Uterus (tissue), 4 donors: ENCODE data around the gene RPS4Y1. TPM values are rescaled to one million over a fixed set of nuclear protein-coding genes. Genes with fewer than 3 reads are reported as not detected.
"Not testable (repeated sequence)": the region's sequence is repeated elsewhere in the genome, so short reads cannot be mapped to it uniquely, and the experiment has no call there.

Source experiments
- DNase-seq, 2 donors: peaks; one replicate each; pipeline ENCODE4 v3.0.0-alpha.2; 2019 to 2020
- H3K27ac ChIP-seq, 2 donors: fragments of 200-600 bp; sonication (generic); 1 replicate in 1 of 2; 2 replicates in 1 of 2; pipeline ENCODE4 v1.5.1; 2016 to 2018
- H3K27me3 ChIP-seq, 2 donors: fragments of 200-600 bp; sonication (generic); one replicate each; pipeline ENCODE4 v1.5.1; 2018 to 2019; ENCODE audit warnings: control low read depth in 1 of 2
- H3K36me3 ChIP-seq, 2 donors: fragments of 200-600 bp; sonication (generic); one replicate each; pipeline ENCODE4 v1.5.1; 2019; ENCODE audit warnings: control low read depth in 1 of 2
- H3K4me1 ChIP-seq, 2 donors: fragments of 200-600 bp; sonication (generic); one replicate each; pipeline ENCODE4 v1.5.1; 2018 to 2019; ENCODE audit warnings: control low read depth in 1 of 2
- H3K4me3 ChIP-seq, 2 donors: fragments of 200-600 bp; sonication (generic); 1 replicate in 1 of 2; 2 replicates in 1 of 2; pipeline ENCODE4 v1.5.1; 2018 to 2019; ENCODE audit warnings: mild to moderate bottlenecking in 1 of 2
- H3K9me3 ChIP-seq, 2 donors: fragments of 200-600 bp; sonication (generic); one replicate each; pipeline ENCODE4 v1.5.1; 2019; ENCODE audit warnings: control low read depth in 1 of 2
- POLR2A ChIP-seq, 2 donors: fragments of 450-650 bp; IDR thresholded peaks; one replicate each; pipeline ENCODE4 v1.6.1; 2016; ENCODE audit warnings: antibody characterized with exemption in 2 of 2, mild to moderate bottlenecking in 1 of 2, moderate library complexity in 1 of 2
- intact Hi-C: fragments of 100-400 bp; cut with DNase I; formaldehyde crosslinking; loops from one replicate; pipeline ENCODE4 v1.15.1; 2023; ENCODE audit warnings: low total_unique reads
- total RNA-seq, 4 donors: library from RNA; depleted of rRNA in 3 of 4; stranded (reverse); fragments of >200 nt in 3 of 4; gene quantifications; one replicate each; pipeline versions ENCODE4 v1.1.0 to v1.2.4, GENCODE V29; 2014 to 2023
- TF ChIP-seq, protein P1 (sequence below), 4 experiments: fragments of 200-600 bp in 2 of 4; fragments of 450-650 bp in 2 of 4; sonication (generic) in 2 of 4; IDR thresholded peaks; one replicate each; pipeline ENCODE4 v1.5.1; 2016 to 2019; ENCODE audit warnings: antibody characterized with exemption in 4 of 4, mild to moderate bottlenecking in 2 of 4, moderate library complexity in 1 of 4
- donor health status: DM: yes; HTN: yes; CAD: no.

Gene RPS4Y1
- total RNA-seq, 4 donors from 2014 or later = not detected

DNA sequence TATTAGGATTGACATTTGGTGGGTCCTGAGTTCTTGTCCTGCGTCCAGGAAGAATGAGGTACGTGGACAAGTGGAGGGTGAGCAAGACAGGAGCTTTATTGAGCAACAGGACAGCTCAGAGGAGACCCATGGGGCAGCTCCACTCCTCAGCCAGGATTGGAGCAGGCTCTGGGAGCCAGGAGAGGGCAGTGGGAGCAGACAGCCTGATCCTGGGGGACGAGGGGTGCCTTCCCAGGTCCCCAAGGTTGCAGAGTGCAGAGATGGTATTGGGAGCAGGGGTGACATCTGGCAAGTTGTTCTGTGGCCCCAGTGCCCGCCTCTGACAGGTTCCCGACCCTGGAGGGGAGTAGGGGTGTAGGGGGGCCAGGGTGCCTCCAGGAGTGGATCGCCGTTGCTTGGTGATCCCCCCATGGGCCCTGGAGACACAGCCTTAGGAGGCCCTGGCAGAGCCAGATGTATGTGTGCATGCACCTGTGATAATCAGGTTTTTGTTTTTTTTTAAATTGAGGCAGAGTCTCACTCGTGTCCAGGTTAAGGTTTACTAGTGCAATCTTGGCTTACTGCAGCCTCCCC, 26.7 kb downstream of the RPS4Y1 start:
- no peak for DNase-seq
- H3K36me3 ChIP-seq = no peaks in the 10 kb centered on the region
- H3K27me3 ChIP-seq = no peaks in the 10 kb centered on the region
- H3K4me3 ChIP-seq = no peak overlapping the region
- TF ChIP-seq, protein P1, sequence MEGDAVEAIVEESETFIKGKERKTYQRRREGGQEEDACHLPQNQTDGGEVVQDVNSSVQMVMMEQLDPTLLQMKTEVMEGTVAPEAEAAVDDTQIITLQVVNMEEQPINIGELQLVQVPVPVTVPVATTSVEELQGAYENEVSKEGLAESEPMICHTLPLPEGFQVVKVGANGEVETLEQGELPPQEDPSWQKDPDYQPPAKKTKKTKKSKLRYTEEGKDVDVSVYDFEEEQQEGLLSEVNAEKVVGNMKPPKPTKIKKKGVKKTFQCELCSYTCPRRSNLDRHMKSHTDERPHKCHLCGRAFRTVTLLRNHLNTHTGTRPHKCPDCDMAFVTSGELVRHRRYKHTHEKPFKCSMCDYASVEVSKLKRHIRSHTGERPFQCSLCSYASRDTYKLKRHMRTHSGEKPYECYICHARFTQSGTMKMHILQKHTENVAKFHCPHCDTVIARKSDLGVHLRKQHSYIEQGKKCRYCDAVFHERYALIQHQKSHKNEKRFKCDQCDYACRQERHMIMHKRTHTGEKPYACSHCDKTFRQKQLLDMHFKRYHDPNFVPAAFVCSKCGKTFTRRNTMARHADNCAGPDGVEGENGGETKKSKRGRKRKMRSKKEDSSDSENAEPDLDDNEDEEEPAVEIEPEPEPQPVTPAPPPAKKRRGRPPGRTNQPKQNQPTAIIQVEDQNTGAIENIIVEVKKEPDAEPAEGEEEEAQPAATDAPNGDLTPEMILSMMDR (IDR thresholded peaks at IDR 0.05) = no peak
- no peak for TF ChIP-seq POLR2A (IDR thresholded peaks at IDR 0.05)
- intact Hi-C loops = no loop called here
- H3K4me1 ChIP-seq = no peaks in the 10 kb centered on the region
- H3K9me3 ChIP-seq = no peaks in the 10 kb centered on the region
- H3K27ac ChIP-seq = no peak overlapping the region

DNA sequence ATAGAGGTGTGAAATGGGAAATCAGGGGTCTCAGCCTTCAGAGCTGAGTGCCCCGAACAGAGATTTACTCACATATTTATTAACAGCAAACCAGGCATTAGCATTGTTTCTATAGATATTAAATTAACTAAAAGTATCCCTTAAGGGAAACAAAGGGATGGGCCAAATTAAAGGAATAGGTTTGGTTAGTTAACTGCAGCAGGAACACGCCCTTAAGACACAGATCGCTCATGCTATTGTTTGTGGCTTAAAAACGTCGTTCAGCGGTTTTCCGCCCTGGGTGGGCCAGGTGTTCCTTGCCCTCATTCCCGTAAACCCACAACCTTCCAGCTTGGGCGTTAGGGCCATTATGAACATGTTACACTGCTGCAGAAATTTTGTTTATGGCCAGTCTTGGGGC, 30.8 kb downstream of the RPS4Y1 start:
- H3K27ac ChIP-seq, DNase-seq, intact Hi-C loops: not testable (repeated sequence)

DNA sequence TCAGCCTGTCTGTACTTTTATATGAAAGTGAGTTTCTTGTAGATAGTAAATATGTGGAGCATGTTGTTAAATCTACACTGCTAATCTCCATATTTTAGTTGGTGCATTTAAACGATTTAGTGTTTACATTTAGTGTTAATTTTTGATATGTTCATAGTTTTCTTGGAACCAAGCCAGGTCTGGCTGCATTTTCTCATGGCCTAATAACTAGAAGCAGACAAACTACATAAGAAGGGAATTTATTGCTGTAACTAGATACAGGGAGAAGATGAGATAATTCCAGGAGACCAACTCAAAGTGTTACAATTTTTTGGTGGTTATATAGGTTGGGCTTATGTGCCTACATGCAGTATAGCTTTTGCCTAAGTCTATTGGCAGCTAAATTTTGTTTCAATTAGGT, 32.8 kb downstream of the RPS4Y1 start:
- intact Hi-C loops = no loop called here
- Histone ChIP-seq H3K9me3 (no peaks in the 10 kb centered on the region), H3K36me3 (no peaks in the 10 kb centered on the region), H3K4me3 (no peak overlapping the region), H3K27ac (no peak overlapping the region), H3K4me1 (no peaks in the 10 kb centered on the region), H3K27me3 (no peaks in the 10 kb centered on the region)
- no peak for DNase-seq
- TF ChIP-seq, protein P1 (IDR thresholded peaks at IDR 0.05) = no peak
- TF ChIP-seq POLR2A (IDR thresholded peaks at IDR 0.05) = no peak

More for the DNA sequence above, 30.8 kb downstream of the RPS4Y1 start:
- H3K27me3 ChIP-seq, H3K36me3 ChIP-seq, H3K4me3 ChIP-seq, H3K4me1 ChIP-seq, H3K9me3 ChIP-seq: not testable (repeated sequence)

DNA sequence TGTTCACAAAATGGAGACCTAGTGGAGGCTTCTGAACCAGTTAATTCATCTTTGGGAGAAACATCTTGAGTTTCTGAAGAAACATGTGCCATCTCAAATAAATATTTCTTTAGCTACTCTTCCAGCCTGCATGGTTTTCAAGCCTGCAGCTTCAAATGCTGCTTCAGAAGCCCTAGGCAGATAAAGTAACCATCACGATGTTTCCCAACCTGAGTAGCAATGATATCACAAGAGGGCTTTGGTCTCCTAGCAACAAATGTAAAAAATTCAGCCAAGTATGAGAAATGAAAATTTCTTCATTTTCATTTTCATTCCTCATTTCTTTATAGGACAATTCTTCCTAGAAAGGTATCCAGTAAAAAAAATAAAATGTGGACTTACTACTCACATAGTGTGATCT, 42.2 kb downstream of the RPS4Y1 start:
- TF ChIP-seq, protein P1 (IDR thresholded peaks at IDR 0.05) = no peak
- TF ChIP-seq POLR2A (IDR thresholded peaks at IDR 0.05) = no peak
- Histone ChIP-seq H3K9me3 (no peaks in the 10 kb centered on the region), H3K4me3 (no peak overlapping the region), H3K36me3 (no peaks in the 10 kb centered on the region), H3K4me1 (no peaks in the 10 kb centered on the region), H3K27me3 (no peaks in the 10 kb centered on the region), H3K27ac (no peak overlapping the region)
- intact Hi-C loops = no loop called here
- no peak for DNase-seq

DNA sequence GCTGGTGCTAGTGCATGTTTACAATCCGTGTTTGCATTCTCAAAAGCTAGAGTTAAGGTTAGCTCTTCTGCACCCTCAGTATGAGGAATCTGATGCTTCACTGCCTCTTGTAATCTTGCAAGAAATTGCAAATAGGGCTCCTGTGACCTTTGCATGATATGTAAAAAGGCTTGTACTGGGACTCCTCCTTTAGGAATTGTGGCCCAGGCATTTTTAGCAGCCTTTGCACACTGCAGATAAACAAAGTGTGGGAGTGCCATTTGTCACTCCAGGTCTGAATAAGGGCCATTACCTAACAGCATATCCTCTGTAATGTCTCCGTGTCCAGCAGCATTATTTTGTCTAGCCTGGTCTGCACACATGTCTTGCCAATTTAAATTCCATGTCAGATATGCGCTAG, 44.5 kb downstream of the RPS4Y1 start:
- intact Hi-C loops = no loop called here
- Histone ChIP-seq H3K27me3 (no peaks in the 10 kb centered on the region), H3K9me3 (no peaks in the 10 kb centered on the region), H3K36me3 (no peaks in the 10 kb centered on the region), H3K4me3 (no peak overlapping the region), H3K27ac (no peak overlapping the region), H3K4me1 (no peaks in the 10 kb centered on the region)
- no peak for DNase-seq
- TF ChIP-seq, protein P1 (IDR thresholded peaks at IDR 0.05) = no peak
- TF ChIP-seq POLR2A (IDR thresholded peaks at IDR 0.05) = no peak

DNA sequence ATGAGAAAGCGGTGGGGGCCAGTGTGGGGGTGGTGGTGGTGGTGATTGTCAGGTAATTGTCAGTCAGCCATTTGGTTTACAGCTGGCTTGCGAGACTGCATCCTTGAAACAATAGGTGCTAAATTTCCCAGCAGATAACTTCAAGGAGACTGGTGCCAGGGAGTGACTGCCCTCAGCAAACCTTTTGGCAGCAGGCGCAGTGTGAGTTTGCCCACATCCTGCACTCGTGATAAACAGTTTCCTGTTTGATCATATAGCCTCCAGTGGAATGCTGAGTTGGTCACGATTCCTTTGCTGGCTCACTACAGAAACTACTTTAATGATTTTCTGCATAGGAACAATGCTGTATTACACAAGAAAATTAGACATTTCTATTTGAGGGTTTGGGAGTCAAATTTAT, 46.0 kb downstream of the RPS4Y1 start:
- H3K36me3 ChIP-seq = no peaks in the 10 kb centered on the region
- H3K4me1 ChIP-seq = no peaks in the 10 kb centered on the region
- no peak for DNase-seq
- no peak overlapping the region for H3K27ac ChIP-seq
- intact Hi-C loops = no loop called here
- H3K27me3 ChIP-seq = no peaks in the 10 kb centered on the region
- TF ChIP-seq, protein P1 (IDR thresholded peaks at IDR 0.05) = no peak
- no peak for TF ChIP-seq POLR2A (IDR thresholded peaks at IDR 0.05)
- H3K9me3 ChIP-seq = no peaks in the 10 kb centered on the region
- no peak overlapping the region for H3K4me3 ChIP-seq
